ENCODE data around the gene RGP1.

Gene RGP1

GRCh38 chr9:35703906-35704672 is 45.0 kb upstream of the RGP1 start:
- Histone ChIP-seq H3K4me1 (ENCODE audit: low read depth, poor library complexity, severe bottlenecking) (no peaks in the 10 kb centered on the region), H2AFZ (ENCODE audit: low read depth) (no peak overlapping the region), H3K27me3 (ENCODE audit: insufficient read depth, low read depth) (no peaks in the 10 kb centered on the region), H3K9ac (no peak overlapping the region), H3K36me3 (ENCODE audit: insufficient read depth) (no peaks in the 10 kb centered on the region; the same call in 1 of the 2 replicates), H3K4me3 (IDR thresholded peaks at IDR 0.05; ENCODE audit: insufficient read depth, low read depth, low read length) (no peak overlapping the region), H3K27ac (no peak overlapping the region), H3K4me2 (no peak overlapping the region), H4K20me1 (ENCODE audit: insufficient read depth) (no peaks in the 10 kb centered on the region), H3K79me2 (ENCODE audit: insufficient read depth, low read depth) (no peaks in the 10 kb centered on the region)
- no peak for TF ChIP-seq CTCF (conservative IDR thresholded peaks at IDR 0.05; ENCODE audit: low read depth, low read length)

GRCh38 chr9:35705372-35705771 is 43.7 kb upstream of the RGP1 start:
- Histone ChIP-seq H3K4me3 (IDR thresholded peaks at IDR 0.05; ENCODE audit: insufficient read depth, low read depth, low read length) (no peak overlapping the region), H3K36me3 (ENCODE audit: insufficient read depth) (no peaks in the 10 kb centered on the region), H3K79me2 (ENCODE audit: insufficient read depth, low read depth) (no peaks in the 10 kb centered on the region), H3K9ac (no peak overlapping the region), H3K4me1 (ENCODE audit: low read depth, poor library complexity, severe bottlenecking) (no peaks in the 10 kb centered on the region), H4K20me1 (ENCODE audit: insufficient read depth) (no peaks in the 10 kb centered on the region), H2AFZ (ENCODE audit: low read depth) (no peak overlapping the region), H3K27me3 (ENCODE audit: insufficient read depth, low read depth) (no peaks in the 10 kb centered on the region), H3K4me2 (no peak overlapping the region), H3K27ac (no peak overlapping the region)
- TF ChIP-seq CTCF (conservative IDR thresholded peaks at IDR 0.05; ENCODE audit: low read depth, low read length): no peak

DNA sequence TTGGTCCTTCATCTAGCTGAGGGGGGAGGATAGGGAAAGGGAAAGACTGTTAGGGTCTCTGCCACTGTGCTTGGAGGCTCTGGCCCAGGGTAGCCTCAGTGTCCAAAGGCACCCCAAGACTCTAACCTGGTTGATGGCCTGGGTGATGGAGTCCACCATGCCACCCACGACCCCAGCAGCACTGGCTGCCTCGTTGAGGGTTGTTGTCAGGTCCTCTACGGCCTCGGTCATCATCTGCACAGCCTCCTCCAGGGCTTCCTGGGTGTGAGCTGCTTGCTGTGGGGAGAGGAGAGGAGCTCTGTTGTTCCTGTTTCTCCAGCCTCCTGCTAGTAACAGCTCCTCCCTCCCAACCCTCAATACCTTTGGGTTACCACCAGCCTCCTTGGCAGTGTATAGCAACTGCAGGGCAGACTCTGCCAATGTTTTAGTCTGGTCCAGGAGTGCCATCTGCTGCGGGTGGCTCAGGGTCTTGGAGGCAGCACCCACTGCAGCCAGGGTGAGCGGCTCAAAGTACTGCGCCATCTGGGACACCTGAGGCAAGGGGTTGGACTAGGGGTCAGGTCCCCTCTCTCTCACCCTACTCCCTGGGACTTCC is 43.2 kb upstream of the RGP1 start:
- H3K4me2 ChIP-seq: no peak overlapping the region
- H3K4me1 ChIP-seq (ENCODE audit: low read depth, poor library complexity, severe bottlenecking): no peaks in the 10 kb centered on the region
- H3K36me3 ChIP-seq (ENCODE audit: insufficient read depth): no peaks in the 10 kb centered on the region
- no peaks in the 10 kb centered on the region for H3K27me3 ChIP-seq (ENCODE audit: insufficient read depth, low read depth)
- H3K9ac ChIP-seq: no peak overlapping the region
- H3K4me3 ChIP-seq (IDR thresholded peaks at IDR 0.05; ENCODE audit: insufficient read depth, low read depth, low read length): no peak overlapping the region
- H4K20me1 ChIP-seq (ENCODE audit: insufficient read depth): no peaks in the 10 kb centered on the region
- no peak overlapping the region for H2AFZ ChIP-seq (ENCODE audit: low read depth)
- no peak for TF ChIP-seq CTCF (conservative IDR thresholded peaks at IDR 0.05; ENCODE audit: low read depth, low read length)
- no peaks in the 10 kb centered on the region for H3K79me2 ChIP-seq (ENCODE audit: insufficient read depth, low read depth)
- H3K27ac ChIP-seq: no peak overlapping the region

DNA sequence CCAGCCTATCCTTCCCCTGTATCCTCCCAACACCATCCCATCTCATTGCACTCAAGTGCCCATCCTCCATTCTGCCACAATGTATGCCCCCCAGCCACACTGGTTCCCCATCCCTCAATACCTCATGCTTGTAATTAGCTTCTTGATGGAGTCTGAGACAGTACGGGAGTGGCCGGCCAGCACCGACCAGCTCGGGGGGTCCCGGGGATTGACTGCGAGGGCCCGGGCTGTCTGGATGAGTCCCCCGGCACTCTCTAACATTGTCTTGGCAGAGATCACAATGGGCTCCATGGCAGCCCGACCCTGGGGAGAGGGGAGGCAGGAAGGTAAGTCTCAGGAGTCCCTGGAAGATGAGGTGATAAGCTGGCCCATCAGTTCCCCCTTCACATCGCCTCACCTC is 42.1 kb upstream of the RGP1 start:
- H3K27me3 ChIP-seq (ENCODE audit: insufficient read depth, low read depth): no peaks in the 10 kb centered on the region
- no peak for TF ChIP-seq CTCF (conservative IDR thresholded peaks at IDR 0.05; ENCODE audit: low read depth, low read length)
- H3K4me2 ChIP-seq: no peak overlapping the region
- H4K20me1 ChIP-seq (ENCODE audit: insufficient read depth): no peaks in the 10 kb centered on the region
- no peaks in the 10 kb centered on the region for H3K79me2 ChIP-seq (ENCODE audit: insufficient read depth, low read depth)
- H3K4me1 ChIP-seq (ENCODE audit: low read depth, poor library complexity, severe bottlenecking): peaks cover 3% of the 10 kb centered on the region
- no peaks in the 10 kb centered on the region for H3K36me3 ChIP-seq (ENCODE audit: insufficient read depth)
- H2AFZ ChIP-seq (ENCODE audit: low read depth): no peak overlapping the region
- no peak overlapping the region for H3K27ac ChIP-seq
- H3K4me3 ChIP-seq (IDR thresholded peaks at IDR 0.05; ENCODE audit: insufficient read depth, low read depth, low read length): no peak overlapping the region
- no peak overlapping the region for H3K9ac ChIP-seq

All from KMS-11 (cell line).